Fibroblast of the conjunctiva (primary cell): ENCODE results near the gene INAVA.
"Not testable (repeated sequence)": the region's sequence is repeated elsewhere in the genome, so short reads cannot be mapped to it uniquely, and the experiment has no call there.

ENCODE experiments used
- DNase-seq: peaks from one replicate; pipeline ENCODE4 v3.0.0-alpha.2; 2010; ENCODE audit warnings: low read depth

INAVA gene

DNA sequence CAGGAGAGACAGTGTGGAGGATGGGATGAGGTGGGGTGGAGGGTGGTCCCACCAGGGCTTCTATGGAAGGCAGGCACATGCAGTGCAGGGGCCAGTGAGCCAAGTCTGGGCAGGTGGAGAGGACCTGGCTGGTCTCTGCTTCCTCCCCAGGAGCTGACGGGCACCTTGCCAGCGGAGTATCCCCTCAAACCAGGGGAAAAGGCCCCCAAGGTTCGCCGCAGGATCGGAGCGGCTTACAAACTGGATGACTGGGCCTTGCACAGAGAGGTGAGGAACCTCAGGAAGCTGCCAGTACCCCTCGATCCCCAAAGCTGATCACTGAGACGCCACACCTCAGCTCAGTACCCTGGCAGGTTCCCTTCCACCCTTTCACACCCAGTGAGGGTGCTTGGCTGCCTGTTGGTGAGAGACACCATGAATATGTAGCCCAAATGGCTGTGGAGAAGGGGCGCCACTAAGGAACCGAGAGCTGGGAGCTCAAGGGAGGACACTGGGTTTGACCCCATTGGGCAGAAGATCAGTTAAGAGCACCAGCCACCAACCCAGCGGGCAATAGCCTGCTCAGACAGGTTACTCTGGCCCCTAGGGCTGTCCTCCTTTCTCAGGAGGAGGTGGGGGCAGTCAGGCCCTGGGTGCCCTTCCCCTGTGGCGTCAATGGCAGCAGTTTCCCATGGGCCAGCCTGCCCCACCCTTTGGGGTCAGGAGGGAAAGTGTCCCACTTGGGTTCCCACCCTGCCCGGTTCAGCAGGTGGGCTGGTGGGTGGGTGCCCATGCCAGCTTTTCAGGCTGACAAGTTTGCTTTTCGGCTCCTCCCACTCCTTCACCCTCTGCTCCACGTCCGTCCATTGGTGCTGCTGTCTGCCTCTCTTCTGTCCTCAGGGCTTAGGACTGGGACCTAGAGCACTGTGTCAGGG, 5.5 kb downstream of the INAVA start:
- DNase-seq: no peak

DNA sequence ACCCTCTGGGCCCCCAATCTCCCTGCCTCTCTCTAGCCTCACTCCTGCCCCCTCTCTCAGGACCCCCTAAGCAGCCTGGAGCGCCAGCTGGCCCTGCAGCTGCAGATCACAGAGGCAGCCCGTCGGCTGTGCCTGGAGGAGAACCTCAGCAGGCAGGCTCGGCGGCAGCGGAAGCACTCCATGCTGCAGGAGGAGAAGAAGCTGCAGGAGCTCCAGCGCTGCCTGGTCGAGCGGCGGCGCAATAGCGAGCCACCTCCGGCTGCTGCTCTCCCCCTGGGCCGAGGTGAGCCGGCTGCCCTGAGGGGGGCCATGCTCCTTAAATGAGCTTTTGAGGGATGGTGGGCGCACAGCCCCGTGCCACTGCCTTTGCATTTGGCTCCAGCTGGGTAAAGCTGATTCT, 6.2 kb downstream of the INAVA start:
- DNase-seq: no peak

DNA sequence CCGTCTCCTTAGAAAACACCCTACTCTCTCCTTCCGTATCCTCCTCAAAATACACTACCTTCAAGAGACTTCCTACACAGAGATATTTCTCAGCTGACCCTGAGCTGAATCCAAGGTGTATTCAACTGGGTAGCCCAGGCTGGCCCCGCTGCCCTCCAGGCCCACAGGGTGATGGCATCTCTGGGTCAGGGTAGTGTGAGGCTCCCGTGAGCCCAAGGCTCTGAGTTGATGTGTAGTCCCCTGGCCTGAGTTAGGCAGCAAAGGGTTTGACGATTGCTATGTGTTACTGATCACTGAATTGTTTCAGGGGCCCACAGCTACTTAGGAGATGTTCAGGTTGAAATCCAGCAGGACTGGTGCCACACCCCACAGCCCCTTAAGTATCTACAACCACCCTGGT, 6.7 kb downstream of the INAVA start:
- no peak for DNase-seq

DNA sequence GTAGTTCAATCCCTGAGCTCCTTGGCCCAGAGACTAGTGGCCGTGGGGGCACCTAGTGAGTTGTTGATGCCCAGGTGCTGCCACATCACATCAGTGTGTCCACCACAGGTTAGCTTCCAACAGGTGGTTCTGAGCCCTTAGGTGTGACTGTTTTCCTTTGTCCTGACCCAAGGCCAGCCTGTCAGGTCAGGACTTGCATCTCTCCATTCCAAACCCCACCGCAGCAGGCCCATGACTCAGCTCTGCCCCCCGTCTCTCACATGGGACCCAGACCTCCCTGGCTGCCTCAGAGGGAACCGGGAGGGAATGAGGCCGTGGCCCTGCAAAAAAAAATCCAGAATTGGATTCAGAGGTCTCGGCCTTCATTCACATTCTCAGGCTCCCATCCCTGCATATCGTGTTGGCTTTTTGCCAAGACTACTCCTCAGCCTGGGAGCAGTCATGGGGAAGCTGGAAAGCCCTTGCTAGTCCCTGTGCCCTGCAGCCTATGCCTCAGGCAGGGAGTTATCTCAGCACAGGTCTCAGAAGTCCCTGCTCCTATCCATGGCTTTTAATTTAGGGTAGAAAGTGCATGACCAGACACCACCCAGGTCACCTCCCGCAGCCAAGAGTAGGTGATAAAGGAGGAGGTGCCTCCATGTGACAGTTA, 7.2 kb downstream of the INAVA start:
- no peak for DNase-seq

DNA sequence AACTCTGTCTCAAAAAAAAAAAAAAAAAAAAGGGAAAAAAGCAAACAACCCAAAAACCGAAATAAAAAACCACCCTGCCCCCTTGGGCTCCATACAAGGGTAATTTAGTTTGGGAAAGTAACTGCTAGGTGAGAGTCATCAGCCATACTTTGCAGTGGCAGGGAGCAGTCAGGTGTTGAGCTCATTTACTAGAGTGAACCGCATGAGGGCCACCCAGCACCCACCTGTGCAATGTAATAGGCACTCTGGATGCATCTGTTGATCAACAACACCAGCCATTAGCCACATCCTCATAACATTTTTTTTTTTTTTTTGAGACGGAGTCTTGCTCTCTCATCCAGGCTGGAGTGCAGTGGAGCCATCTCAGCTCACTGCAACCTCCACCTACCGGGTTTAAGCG, 9.1 kb downstream of the INAVA start:
- no peak for DNase-seq

DNA sequence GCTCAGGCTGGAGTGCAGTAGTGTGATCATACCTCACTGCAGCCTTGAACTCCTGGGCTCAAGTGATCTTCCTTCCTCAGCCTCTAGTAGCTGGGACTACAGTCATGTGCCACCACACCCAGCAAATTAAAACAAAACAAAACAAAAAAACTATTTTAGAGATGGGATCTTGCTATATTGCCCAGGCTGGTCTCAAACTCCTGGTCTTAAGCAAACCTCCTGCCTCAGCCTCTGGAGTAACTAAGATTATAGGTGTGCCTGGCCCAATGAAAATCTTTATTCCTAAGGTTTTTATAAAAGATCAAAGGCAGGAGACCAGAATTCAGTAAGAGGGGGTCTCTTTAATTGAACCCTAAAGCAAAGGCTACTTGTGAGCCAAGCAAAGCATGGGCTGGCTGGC, 10.1 kb downstream of the INAVA start:
- DNase-seq: no peak

DNA sequence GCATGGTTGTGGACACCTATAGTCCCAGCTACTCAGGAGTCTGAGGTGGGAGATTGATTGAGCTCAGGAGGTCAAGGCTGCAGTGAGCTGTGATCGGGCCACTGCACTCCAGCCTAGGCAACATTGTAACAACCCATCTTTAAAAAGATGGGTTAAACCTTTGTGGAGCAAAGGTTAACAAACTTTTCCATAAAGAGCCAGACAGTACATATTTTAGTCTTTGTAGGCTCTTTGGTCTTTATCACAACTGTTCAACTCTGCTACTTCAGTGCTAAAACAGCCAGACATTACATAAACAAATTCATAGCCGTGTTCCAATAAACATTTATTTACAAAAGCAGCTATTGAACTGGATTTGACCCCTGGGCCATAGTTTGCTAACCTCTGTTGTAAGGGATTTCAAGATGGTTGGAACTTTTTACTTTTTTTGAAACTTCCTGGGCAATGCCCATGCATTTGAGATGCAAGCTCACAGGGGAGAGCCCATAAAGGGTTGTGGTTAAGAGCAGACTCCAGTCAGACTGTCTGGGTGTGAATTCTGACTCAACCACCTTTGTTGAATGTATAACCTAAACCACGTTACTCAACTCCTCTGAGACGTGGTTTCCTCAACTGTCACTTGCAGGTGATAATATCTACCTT, 10.8 kb downstream of the INAVA start:
- no peak for DNase-seq

DNA sequence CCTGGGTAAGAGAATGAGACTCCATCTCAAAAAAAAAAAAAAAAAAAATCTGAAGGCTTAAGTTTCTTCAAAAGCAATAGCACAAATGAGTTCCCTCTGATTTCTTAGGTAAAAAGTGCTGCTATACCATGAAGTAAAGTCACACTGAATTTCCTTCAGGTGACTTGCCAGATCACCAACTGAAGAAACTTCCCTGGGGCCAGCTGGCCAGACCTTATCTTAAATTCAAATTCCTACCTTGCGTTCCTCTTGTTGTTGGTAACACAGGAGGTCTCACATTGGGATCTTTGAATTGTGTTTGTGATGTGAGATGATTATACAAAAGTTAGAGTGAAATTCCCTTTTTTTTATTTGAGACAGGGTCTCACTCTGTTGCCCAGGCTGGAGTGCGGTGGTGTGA, 11.8 kb downstream of the INAVA start:
- DNase-seq: no peak

DNA sequence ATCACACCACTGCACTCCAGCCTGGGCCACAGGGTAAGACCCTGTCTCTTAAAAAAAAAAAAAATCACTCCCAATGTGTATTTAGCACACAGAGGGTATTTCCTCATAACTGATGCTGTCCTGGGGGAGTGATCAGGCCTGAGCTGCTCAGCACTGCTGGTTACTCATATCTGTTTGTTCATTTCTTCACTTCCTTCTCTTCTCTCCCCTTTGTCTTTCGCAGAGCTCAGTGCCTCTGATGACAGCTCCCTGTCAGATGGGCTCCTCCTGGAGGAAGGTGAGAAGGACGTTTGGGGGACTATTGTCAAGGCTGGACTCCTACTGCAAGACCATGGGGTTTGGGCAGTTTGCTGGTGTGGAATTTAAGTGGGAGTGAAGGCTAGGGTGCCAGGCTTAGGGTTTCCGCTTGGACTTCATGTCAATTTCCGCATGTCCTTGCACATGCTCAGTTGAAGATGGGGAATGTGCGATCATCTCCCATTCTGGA, 13.0 kb downstream of the INAVA start:
- DNase-seq: no peak

DNA sequence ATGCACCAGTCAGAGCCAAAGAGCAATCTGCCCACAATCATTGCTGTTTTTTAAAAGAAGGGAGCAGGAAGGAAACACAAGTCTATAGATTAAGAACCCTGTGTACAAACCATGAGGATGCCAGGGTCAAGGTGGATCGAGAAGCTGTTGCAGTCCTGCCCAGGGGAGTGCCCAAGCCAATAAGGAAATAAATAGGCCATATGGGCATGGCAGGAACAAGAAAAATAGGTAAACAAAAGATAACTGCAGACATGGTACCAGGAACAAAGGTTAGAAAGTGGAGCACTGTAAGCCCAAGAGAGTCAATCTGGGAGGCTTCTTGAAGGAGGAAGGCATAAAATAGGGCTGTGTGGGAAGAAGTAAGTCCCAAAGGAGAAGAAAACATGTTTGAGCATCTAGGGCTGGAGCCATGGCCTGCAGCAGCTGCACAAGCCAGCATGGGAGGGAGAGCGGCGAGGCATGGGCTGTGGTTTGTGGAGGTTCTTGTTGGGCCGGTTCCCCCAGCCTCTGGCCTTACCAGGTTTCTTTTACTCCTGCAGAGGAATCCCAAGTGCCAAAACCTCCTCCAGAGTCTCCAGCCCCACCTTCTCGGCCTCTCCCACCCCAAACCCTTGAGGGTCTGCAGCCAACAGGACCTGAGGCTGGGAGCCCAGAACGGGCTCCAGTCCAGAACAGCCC, 13.6 kb downstream of the INAVA start:
- no peak for DNase-seq

DNA sequence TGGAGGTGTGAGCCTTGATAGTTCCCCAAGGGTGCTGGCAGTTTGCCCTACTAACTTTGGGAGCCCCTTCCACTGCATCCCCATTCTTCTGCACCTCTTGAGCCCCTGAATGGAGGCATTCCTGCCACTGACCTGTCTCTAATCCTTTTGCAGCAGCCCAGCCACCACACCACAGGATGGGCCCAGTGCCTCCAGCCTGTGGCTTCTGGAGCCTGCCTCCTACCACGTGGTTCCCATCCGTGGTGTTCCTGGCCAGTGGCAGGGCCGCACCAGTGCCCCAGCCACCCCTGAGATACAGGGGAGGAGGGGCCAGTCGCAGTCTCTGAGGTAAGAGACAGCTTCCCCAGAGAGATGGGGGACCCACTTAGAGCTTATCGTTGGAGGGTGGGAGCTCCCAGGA, 14.4 kb downstream of the INAVA start:
- no peak for DNase-seq

DNA sequence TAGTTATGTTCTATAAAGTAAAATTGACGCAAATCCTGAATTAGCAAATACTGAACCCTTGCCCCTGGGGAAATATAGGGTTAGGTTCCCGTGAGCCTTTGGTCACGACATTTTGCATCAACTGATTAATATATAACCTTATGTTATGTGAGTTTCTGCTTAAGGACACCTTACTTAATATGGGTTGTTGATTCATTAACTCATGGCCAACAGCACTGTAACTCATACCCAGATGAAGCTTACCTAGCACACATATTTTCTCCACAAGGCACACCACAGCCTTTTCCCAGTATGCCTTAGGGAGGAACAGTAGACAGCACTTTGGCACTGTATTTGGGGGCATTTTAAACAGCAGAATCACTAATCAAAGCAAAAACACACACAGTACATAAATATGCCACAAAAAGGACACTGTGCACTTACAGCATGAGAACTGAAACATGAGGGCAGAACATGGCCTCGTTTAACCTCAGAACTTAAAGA, 15.1 kb downstream of the INAVA start:
- DNase-seq: no peak

DNA sequence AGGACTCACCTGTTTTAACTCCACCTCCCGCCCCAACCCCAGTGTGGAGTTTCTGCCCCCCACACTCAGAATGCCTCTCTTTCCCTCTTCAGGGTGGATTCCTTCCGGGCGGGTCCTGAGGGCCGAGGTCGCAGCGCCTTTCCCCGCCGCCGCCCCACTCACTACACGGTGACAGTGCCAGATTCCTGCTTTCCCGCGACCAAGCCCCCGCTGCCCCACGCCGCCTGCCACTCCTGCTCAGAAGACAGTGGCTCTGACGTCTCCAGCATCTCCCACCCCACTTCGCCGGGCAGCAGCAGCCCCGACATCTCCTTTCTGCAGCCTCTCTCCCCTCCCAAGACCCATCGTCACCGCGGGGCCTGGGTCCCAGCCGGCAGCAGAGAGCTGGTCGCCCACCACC, 16.7 kb downstream of the INAVA start:
- no peak for DNase-seq

DNA sequence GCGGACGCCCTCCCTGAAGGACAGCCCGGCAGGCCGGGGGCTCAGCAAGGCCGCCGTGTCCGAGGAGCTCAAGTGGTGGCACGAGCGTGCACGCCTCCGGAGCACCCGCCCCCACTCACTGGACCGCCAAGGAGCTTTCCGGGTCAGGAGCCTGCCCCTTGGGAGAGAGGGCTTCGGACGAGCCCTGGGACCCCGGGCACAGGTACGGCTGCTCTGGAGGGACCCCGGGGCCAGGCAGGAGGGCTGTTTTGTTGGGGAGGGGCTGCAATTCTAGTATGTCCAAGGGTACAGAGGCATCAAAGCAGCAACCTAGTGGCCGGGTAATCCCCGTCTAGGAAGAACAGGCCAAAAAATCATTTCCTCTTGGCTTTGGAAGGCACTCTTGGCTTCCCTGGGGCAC, 17.2 kb downstream of the INAVA start:
- DNase-seq: not testable (repeated sequence)

DNA sequence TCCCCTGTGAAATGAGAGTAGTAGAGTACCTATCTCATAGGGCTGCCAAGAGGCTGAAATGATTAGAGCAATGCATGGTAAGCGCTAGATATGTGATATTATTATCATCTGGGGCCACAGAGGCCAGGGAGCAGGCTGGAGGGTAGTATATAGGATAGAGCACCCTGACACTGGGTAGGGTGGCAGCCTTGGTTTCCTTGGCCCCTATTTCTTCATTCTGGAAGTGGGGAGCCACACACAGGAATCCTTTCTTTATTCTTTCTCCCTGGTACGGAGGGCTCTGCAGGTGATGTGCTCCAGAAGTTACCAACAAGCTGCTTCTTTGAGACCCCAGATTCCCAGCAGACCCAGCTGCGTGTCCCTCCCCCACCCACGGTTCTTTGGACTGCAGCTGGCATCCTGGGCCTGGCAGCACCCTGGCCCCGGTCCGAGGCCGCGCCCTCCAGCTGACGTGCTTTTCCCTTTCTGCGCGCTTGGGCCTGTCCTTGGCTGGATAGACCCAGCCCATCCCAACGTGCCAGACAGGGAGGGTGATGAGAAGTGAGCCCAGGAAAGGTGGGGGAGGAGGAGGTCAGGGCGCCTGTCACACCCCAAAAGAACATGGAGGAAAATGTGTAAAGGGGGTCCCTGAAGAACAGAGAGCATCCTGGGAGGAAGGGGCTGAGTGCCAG, 18.2 kb downstream of the INAVA start:
- no peak for DNase-seq

DNA sequence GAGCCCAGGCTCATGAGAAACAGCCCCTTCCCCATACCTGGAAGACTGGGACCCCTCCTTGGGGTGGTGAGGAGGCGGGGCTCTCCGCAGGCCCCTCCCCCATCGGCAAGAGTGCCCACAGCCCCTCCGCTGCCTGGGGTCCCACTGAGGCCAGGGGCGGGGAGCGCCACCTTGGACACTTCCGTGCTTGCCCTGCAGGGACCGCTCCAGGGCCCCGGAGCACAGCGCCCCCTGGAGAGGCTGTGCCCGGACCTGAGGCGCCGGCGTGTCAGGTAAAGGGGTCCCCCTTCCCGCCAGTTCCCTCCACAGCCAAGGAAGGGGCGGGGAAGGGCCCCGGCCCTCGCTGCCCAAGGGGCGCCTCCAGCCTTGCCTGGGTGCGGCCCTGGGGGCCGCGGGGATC, 21.5 kb downstream of the INAVA start:
- DNase-seq: no peak

DNA sequence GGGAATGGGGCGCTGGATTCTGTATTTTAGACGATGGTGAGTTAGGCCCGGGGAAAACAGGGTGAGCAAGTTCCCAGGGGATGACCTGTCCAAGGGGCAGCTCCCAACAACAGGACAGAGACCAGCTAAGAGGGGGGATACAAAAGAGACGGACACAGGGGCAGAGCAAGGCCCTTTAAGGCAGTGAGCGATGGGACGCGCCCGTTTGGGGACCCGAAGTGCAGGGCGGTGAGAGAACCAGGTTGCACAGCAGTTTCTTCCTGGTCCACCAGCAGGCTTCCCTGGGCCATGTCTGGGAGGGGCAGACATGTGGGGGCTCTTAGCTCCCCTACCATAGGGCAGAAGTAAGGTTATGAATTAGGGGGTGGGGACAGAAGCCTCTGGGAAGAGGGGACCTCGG, 22.0 kb downstream of the INAVA start:
- DNase-seq: no peak

DNA sequence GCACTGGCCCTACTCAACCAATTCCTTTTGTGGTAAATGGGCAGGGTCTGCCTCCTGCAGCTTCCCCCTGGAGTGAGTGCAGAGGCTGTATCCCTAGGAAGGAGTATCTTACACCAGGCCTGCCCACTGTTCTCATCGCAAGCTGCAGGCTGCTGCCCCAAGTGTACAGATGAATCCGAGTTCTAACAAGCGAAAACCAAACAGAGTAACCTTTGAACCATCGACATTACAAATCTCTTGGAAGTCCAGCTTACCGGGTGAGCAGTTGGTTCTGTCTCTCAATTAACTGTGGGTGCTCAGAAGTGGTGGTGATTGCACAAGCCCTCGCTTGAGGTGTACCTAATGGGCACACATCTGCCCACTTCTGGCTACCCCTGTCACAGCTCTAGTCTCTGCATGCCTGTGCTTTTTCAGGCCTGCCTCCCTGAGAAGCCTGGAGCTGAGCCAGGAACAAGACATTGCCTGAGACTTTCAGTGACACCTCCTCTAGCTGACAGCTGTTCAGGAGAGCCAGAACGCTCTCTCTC, 22.7 kb downstream of the INAVA start:
- DNase-seq: no peak

DNA sequence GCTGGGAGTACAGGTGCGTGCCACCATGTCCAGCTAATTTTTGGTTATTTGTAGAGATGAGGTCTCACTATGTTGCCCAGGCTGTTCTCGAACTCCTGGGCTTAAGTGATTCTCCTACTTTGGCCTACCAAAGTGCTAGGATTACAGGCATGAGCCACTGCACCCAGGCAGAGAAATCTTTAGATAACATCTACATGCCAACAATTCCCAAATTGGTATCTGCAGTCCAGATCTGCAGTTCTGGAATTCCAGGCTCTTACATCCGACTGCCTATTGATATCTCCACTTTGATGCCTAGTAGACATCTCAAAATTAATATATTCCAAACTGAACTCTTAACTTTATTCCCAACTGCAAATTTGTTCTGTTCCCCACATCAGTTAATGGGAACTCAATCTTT, 23.3 kb downstream of the INAVA start:
- DNase-seq: no peak

DNA sequence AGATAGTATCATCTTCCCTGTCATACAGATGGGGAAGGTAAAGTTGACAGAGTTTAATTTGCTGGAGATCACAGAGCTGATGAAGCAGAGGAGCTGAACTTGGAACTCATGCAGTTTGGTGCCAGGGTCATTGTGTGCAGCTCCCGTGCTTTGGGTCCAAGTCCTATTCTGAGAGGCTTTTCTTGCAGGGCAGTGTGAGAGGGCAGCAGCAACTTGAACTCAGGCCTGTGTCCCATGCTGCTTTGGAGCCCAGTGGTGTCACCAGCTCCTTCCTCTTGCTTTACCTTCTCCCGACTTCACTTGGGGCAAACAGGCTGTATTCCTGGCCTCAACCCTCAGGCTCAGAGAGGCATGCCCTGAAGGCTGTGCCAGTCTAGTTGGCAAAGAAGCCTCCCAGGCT, 24.7 kb downstream of the INAVA start:
- no peak for DNase-seq

DNA sequence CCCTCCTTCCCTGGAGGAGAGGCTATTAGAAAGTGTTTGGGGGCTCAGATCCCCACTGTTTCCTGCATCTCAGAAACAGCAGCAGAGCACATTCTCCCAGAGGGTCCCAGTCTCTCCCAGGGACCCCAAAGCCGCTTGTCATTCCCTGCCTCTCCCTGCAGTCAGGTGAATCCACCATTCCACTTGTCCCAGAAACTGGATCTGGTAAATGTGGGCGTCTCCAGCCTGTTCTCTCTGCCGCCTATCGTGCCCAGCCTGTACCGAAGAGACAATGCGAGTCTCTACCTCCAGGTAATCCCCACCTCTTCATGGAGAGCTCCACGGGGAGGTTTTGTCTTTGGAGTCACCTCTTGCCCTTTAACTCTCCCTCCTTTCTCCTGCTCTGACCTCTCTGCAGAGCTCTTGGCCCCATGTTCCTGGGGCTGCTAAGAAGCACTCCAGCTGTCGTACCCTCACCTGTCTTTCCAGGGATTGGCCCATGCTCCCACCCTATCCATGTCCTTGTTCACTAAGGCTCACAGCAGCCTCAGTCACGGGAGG, 26.9 kb downstream of the INAVA start:
- no peak for DNase-seq
